ENCODE measurements around the gene PCDHGA3.
"Not testable (repeated sequence)": the region's sequence is repeated elsewhere in the genome, so short reads cannot be mapped to it uniquely, and the experiment has no call there.

Gene PCDHGA3

GRCh38 chr5:141383345-141383744 lies 39.7 kb downstream of the PCDHGA3 start:
- no peak for DNase-seq

- DNase-seq: no peak
Measured at GRCh38 chr5:141384471-141385267, 41.0 kb downstream of the PCDHGA3 start.

GRCh38 chr5:141387557-141388311 lies 44.1 kb downstream of the PCDHGA3 start, which contains the start of gene PCDHGB4:
Gene PCDHGB4 (plus strand): TSS chr5:141387698. CDS start chr5:141387885, 187 bp downstream.
- peak; percentile 39 for DNase-seq

GRCh38 chr5:141388661-141389060 lies 45.0 kb downstream of the PCDHGA3 start:
- DNase-seq: no peak

GRCh38 chr5:141389153-141390042 lies 45.8 kb downstream of the PCDHGA3 start:
- no peak for DNase-seq

- DNase-seq: no peak
Measured at GRCh38 chr5:141392429-141393198, 49.0 kb downstream of the PCDHGA3 start, which contains the start of gene PCDHGA8. Gene PCDHGA8 (plus strand): TSS chr5:141392633. CDS start chr5:141392814, 181 bp downstream.

- DNase-seq: no peak
Measured at GRCh38 chr5:141393267-141393666, 49.6 kb downstream of the PCDHGA3 start.

GRCh38 chr5:141394401-141395187 lies 51.0 kb downstream of the PCDHGA3 start:
- DNase-seq: not testable (repeated sequence)

Measured in hematopoietic multipotent progenitor cell treated with erythropoietin and hydrocortisone succinate and interleukin-3 and kit ligand, for 6 days (in vitro differentiated cells).